Fibroblast of pulmonary artery (primary cell): Measurements from ENCODE around the gene AFAP1L2.

Experiments
- DNase-seq: peaks from one replicate; pipeline ENCODE4 v3.0.0-alpha.2; 2010; ENCODE audit warnings: low read depth
- H3K4me3 ChIP-seq: replicated peaks from 2 replicates; pipeline ENCODE4 v1.5.1; 2011; ENCODE audit warnings: low read depth, mild to moderate bottlenecking, control low read depth, low read length, moderate library complexity
- CTCF ChIP-seq: IDR thresholded peaks from 2 replicates; pipeline ENCODE4 v1.5.1; 2011; ENCODE audit warnings: mild to moderate bottlenecking, control low read depth, low read length, inconsistent platforms; ENCODE audit errors: missing control alignments

Gene AFAP1L2

GRCh38 chr10:114402233-114402632 lies 2.1 kb downstream of the AFAP1L2 start:
- TF ChIP-seq CTCF, result no peak
- DNase-seq, result no peak
- H3K4me3 ChIP-seq, result no peak overlapping the region

- TF ChIP-seq CTCF, result no peak
These were observed 3.0 kb downstream of the AFAP1L2 start for GRCh38 chr10:114401195-114401791.

GRCh38 chr10:114400091-114400490 lies 4.2 kb downstream of the AFAP1L2 start:
- no peak overlapping the region for H3K4me3 ChIP-seq
- TF ChIP-seq CTCF, result no peak
- no peak for DNase-seq

More at GRCh38 chr10:114401195-114401791, 3.0 kb downstream of the AFAP1L2 start:
- DNase-seq, result peak; percentile 61
- no peak overlapping the region for H3K4me3 ChIP-seq

GRCh38 chr10:114399576-114399975 lies 4.7 kb downstream of the AFAP1L2 start:
- DNase-seq, result no peak
- no peak overlapping the region for H3K4me3 ChIP-seq
- TF ChIP-seq CTCF, result no peak

- no peak for TF ChIP-seq CTCF
- DNase-seq, result no peak
- H3K4me3 ChIP-seq, result no peak overlapping the region
These were observed 5.5 kb downstream of the AFAP1L2 start for GRCh38 chr10:114398587-114399331.

- H3K4me3 ChIP-seq, result no peak overlapping the region
- DNase-seq, result peak; percentile 39
- TF ChIP-seq CTCF, result no peak
These were observed 6.6 kb downstream of the AFAP1L2 start for GRCh38 chr10:114397651-114398145.

- no peak overlapping the region for H3K4me3 ChIP-seq
- TF ChIP-seq CTCF, result no peak
- no peak for DNase-seq
These were observed 7.8 kb downstream of the AFAP1L2 start for GRCh38 chr10:114396464-114396863.
